ENCODE results near the gene GIMD1.

Gene GIMD1

GRCh38 chr4:106314960-106315359, 53.6 kb downstream of the GIMD1 start:
- no peak for DNase-seq (ENCODE audit: low spot score)

- no peak for DNase-seq (ENCODE audit: low spot score)
These were observed 55.5 kb downstream of the GIMD1 start for GRCh38 chr4:106312997-106313522.

GRCh38 chr4:106312377-106312776, 56.2 kb downstream of the GIMD1 start:
- no peak for DNase-seq (ENCODE audit: low spot score)
